ENCODE data around the gene TADA2B.
"Not testable (repeated sequence)": the region's sequence is repeated elsewhere in the genome, so short reads cannot be mapped to it uniquely, and the experiment has no call there.

TADA2B gene

DNA sequence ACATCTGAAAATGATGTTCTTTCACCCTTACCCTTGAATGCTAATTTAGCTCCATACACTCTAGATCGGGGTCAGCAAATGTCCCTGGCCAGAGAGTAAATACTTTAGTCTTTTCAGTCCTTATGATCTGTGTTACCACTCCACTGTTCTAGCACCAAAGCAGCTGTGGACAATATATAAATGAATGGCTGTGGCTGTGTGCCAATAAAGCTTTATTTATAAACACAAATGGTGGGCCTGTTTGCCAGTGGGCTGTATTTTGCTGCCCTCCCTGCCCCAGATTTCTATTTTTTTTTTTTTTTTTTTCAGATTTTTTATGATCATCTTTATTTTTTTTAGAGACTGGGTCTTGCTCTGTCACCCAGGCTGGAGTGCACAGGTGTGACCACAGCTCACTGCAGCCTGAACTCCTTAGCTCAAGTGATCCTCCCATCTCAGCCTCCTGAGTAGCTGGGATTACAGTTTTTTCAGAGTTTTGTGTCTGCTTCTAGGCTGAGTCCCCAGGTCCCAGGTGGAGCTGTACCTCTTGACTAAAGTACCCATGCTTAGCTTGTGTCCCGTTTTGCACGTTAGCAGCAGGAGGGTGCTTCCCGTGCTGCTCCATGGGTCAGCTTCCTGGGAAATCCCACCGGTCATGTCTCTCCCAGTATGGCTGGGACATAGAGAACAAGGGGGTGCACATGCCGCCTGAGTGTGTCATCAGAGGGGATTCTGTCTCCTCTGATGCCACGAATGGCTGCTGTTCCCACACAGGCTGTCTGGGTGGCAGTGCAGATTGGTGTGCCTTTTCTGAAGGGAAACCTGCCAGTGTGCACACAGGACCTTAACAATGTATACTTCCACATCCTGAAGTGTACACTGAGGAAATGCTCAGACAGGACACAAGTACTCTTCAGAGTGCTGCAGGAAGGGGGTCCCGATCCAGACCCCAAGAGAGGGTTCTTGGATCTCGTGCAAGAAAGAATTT lies 40.7 kb downstream of the TADA2B start:
- TF ChIP-seq GATA1 (IDR thresholded peaks at IDR 0.05; ENCODE audit: low read depth, low read length) (no peak), POLR2A (IDR thresholded peaks at IDR 0.05; ENCODE audit: low read length) (no peak)
- no peak for DNase-seq

DNA sequence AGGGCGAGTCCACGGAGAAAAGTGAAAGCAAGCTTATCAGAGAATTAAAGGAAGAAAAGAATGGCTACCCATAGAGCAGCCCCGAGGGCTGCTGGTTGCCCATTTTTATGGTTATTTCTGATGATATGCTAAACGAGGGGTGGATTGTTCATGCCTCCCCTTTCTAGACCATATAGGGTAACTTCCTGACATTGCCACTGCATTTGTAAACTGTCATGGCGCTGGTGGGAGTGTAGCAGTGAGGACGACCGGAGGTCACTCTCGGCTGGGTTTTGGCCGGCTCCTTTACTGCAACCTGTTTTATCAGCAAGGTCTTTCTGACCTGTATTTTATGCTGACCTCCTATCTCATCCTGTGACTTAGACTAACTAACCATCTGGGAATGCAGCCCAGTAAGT lies 41.4 kb downstream of the TADA2B start:
- DNase-seq = not testable (repeated sequence)

DNA sequence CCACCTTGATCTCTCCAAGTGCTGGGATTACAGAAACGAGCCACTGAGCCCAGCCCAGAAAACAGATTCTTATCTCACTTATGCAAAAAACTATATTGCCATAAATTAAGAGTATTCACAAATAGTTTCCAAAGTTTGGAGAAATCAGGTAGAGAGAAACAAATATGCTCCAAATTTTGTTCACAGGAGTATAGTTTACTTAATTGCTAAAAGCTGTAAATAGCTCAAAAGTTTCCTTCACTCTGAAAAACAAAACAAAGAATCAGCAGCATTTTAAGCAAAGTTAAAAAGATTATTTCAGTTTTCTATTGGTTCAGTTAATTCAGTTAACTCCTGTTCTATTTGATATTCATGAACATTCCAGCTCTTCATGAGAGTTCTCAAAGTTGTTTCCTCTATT lies 43.2 kb downstream of the TADA2B start:
- no peak for DNase-seq
- no peak for TF ChIP-seq GATA1 (IDR thresholded peaks at IDR 0.05; ENCODE audit: low read depth, low read length)
- no peak for TF ChIP-seq POLR2A (IDR thresholded peaks at IDR 0.05; ENCODE audit: low read length)

DNA sequence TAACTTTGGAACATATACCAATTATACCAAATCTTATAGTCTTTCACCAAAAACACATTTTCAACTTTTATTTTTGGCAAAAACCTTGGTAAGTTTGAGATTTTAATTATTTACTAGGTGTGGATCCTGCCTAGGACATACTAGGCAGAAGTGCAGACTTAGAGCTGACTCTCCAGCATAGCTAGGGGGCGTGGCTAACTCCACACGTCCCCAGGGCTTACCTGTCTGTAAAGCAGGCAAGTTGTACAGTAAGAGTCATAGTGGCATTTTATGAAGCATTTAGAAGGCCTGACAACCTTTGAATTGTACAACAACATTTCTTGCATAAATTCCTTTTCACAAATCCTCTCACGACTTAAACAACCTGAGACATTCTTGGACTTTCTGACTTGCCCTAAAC lies 43.9 kb downstream of the TADA2B start:
- TF ChIP-seq POLR2A (IDR thresholded peaks at IDR 0.05; ENCODE audit: low read length) (no peak), GATA1 (IDR thresholded peaks at IDR 0.05; ENCODE audit: low read depth, low read length) (no peak)
- DNase-seq = no peak

DNA sequence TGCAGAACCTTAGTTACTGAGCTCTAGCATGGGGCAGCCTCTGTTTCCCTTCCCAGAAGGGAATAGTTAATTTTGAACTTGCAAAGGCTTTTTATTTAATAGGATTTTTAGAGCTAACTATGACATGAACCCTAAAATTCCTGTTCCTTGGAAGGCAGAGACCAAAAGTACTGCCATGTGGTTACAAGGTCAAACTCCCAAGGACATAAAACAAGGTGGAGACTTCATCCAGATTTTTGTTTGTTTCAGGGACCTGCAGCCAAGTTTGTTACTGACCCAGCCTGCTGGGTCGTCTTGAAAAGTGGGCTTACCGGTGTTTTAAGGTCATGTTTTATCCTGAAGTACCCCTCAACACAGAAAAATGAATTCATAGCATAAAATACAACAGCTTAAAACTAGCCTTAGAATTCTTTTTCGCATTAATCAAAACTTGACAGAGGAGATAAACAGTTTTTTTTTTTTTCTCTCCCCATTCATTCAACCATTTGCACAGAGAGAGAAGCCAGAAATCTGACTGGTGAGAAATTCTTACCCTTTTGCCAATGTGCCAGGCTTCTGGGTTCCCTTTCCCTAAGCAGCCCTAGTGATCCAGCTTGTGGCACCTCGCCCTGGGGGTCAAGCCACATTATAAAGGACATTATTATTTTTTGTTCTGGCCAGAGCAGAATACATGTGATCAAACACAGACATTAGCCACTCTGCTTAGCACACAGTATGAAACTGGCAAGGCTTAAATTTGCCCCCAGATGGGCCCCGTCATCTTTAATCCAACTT lies 46.2 kb downstream of the TADA2B start:
- no peak for DNase-seq
- no peak for TF ChIP-seq POLR2A (IDR thresholded peaks at IDR 0.05; ENCODE audit: low read length)
- no peak for TF ChIP-seq GATA1 (IDR thresholded peaks at IDR 0.05; ENCODE audit: low read depth, low read length)

DNA sequence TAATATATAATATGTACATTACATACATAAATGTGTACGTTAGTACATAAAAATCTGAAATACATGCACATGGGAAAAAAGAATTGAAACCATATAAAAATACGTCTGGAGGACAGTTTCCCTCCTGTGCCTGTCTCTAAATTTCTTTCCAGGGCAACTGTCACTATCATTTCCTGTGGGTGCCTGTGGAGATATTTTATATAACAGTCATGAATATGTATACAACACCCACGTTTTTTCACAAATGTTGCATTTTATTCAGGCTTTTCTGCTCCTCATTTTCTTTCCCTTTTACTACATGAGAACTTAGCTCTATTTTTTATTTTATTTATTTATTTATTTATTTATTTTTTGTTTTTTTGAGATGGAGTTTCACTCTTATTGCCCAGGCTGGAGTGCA lies 48.9 kb downstream of the TADA2B start:
- no peak for DNase-seq
- TF ChIP-seq POLR2A (IDR thresholded peaks at IDR 0.05; ENCODE audit: low read length) = no peak
- TF ChIP-seq GATA1 (IDR thresholded peaks at IDR 0.05; ENCODE audit: low read depth, low read length) = no peak

DNA sequence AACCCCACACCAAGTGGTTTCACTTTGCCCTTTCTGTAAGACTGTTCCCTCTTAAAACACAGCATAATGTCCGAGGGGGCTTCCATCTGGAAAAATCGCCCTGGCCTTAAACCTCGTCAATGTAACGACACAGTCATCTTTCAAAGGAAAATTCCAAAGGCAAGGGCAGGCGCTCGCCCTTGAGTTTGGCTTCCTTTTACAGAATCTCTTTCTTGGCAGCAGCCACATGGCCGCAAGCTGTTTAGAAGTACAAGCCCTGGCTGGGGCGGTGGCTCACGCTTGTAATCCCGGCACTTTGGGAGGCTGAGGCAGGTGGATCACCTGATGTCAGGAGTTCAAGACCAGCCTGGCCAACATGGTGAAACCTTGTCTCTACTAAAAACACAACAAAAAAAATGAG lies 51.7 kb downstream of the TADA2B start:
- DNase-seq = no peak
- no peak for TF ChIP-seq POLR2A (IDR thresholded peaks at IDR 0.05; ENCODE audit: low read length)
- no peak for TF ChIP-seq GATA1 (IDR thresholded peaks at IDR 0.05; ENCODE audit: low read depth, low read length)

DNA sequence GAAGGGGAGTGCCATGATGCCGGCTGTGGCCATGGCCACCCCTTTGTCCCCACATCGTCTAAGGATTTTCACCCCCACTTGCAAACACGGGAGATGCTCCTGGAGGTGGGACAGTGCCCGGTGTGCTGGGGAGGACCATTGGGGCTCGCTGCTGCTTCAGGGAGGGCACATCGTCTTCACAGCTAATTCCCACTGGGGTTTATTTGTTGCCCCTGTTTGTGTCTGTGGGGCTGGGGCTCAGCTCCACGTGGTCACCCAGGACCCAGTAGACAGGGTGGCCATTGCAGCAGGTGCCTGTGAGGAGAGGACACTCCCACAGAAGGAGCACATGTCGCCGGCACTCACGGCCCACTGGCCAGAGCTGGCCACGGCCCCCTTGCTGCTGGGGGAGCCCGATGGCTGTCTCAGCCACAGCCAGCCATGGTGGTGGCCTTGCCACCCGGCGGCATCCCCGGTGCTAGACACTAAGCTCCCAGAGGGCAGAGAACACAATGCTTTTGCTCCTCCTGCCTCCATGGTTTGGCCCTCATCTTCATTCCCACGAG lies 52.5 kb downstream of the TADA2B start:
- TF ChIP-seq GATA1 (IDR thresholded peaks at IDR 0.05; ENCODE audit: low read depth, low read length) = no peak
- TF ChIP-seq POLR2A (IDR thresholded peaks at IDR 0.05; ENCODE audit: low read length) = no peak
- no peak for DNase-seq

DNA sequence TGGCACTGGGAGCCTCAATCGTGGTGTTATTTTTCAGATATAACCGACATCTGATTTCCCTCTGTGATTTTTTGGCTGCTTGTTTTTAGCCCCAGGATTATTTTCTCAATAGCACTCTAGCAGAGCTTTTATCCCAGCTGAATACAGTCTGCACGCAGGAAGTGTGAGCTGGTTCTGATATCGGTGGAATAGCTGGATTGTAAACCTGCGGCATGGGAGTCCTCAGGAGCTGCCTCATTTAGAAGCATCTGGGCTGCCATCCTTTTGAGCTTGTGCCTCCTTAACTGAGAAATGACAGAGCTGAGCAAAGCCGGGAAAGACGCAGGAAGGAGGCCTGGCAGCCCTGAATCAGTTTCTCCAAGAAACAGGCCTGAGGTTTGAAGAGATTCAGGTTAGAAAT lies 53.1 kb downstream of the TADA2B start:
- TF ChIP-seq POLR2A (IDR thresholded peaks at IDR 0.05; ENCODE audit: low read length) (no peak), GATA1 (IDR thresholded peaks at IDR 0.05; ENCODE audit: low read depth, low read length) (no peak)
- no peak for DNase-seq

DNA sequence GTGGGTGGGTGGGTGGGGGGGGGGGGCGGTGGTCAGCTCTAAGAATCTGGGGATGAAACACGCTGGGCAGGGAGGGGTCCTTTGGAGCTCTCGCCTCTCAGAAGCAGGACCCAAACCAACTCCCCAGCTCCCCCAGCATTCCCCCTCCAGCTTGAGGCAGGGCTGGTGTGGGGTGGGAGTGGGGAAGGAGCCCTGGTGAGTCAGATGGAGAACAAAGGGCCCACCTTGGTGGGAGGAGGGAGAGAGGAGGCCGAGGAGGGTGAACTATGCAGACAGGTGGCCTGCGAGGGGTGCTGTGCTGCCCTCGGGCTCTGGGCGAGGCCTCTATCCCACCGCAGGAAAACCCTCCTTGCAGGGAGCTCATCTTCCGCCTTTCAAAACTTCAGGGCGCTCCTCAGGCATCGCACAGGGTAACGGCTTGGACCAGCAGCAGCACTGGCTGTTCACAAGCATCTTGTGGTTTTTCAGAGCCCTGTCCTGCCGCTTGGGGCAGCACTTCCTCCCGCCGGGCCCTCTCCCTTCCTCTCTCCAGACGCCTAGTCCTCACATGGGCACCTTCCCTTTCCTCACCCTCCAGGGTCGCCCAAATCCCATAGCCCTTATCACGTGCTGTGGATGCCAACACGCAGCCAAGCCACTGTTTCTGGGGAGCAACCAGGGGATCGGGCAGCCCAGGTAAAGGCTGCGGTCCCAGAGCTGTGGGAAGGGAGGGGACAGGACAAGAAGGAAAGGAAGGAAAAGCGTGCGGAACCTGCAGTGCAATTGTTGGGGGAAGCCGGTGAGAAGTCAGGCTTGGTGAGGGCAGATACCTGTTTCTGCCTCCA lies 58.7 kb downstream of the TADA2B start:
- TF ChIP-seq POLR2A (IDR thresholded peaks at IDR 0.05; ENCODE audit: low read length) = no peak
- TF ChIP-seq GATA1 (IDR thresholded peaks at IDR 0.05; ENCODE audit: low read depth, low read length) = no peak
- peak; percentile 51 to 59 for DNase-seq

DNA sequence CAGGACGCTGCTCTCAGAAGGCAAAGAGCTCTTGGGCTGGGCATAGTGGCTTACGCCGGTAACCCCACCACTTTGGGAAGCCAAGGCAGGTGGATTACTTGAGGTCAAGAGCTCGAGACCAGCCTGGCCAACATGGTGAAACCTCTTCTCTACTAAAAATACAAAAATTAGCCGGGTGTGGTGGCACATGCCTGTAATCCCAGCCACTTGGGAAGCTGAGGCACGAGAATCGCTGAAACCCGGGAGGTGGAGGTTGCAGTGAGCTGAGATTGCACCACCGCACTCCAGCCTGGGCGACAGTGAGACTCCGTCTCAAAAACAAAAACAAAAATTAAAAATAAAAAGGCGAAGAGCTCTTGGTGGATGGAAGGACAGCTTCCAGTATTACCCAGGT lies 59.3 kb downstream of the TADA2B start:
- not testable (repeated sequence) for DNase-seq

DNA sequence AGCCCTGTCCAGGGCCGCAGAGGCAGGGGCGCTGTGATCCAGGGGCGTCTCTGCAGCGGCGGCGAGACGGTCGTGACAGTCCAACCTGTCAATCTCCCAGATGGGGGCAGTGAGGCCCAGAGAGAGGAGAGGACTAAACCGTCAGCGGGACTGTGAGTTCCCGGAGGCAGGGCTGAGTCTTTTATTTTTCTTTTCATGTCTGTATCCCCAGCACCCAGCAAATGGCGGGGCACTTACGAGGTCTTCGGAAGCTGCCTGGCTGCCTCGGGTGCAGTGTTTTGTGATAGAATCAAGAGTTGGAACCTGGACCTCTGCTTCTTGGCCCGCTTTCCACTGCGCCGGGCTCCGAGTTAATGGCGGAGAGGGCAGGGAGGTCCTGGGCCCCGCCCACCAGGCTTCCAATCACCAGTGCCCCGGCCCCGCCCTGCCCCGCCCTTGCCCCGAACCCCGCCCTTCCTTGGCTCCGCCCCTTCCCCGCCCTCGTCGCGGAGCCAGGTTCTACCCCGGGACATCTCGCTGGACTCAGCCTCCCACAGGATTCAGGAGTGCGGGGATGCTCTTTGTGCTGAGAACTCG lies 59.9 kb downstream of the TADA2B start:
- peak; percentile 75 to 77 for DNase-seq
- TF ChIP-seq POLR2A (IDR thresholded peaks at IDR 0.05; ENCODE audit: low read length) = no peak
- TF ChIP-seq GATA1 (IDR thresholded peaks at IDR 0.05; ENCODE audit: low read depth, low read length) = no peak

DNA sequence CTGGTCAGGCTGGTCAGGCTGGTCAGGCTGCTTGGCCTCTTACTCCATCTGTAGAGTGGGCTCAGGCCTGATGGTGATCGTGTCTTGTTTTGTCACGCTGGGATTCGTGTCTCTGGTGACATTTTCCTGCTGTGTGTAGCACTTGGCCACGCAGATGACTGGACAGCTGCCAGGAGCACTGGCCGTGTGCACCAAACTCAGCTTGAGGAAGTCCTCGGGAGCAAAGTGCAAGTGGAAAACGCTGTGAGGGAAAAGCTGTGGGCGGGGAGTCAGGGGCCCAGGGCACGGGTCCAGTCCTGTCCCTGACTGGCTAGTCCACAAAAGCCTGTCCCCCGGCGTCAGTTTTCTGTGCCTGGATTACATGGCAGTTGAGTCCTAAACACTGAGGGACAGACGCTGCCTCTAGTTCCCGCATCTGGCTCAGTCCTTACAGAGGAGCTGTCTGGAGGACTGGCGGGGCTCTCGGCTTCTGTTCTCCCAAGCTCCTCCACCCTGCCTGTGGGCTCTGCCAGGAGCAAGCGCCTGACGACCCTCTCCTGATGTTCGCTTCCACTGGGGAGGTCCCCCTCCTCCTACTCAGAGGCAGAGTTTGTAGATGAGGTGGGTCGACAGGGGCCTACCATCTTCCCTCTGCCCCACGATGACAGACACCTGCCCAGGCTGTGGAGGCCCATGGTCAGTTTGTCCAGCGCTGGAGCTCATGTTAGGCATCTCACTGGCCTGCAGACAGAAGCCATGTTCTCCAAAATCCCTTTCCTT lies 60.6 kb downstream of the TADA2B start:
- DNase-seq = no peak
- no peak for TF ChIP-seq POLR2A (IDR thresholded peaks at IDR 0.05; ENCODE audit: low read length)
- TF ChIP-seq GATA1 (IDR thresholded peaks at IDR 0.05; ENCODE audit: low read depth, low read length) = no peak

All from erythroblast (primary cell).